WTC11 (cell line): ENCODE results near the gene FGA.

Experiments used
- CREB1 ChIP-seq: sonication (generic); formaldehyde crosslinking; IDR thresholded peaks from 2 replicates; pipeline ENCODE4 v1.8.0; 2023; ENCODE audit warnings: mild to moderate bottlenecking, missing genetic modification reagents
- CTCF ChIP-seq: fragments of 200-600 bp; IDR thresholded peaks from 2 replicates; pipeline ENCODE4 v1.8.0; 2022; ENCODE audit warnings: antibody characterized with exemption

GRCh38 chr4:154564311-154564710 lies 26.2 kb downstream of the FGA start:
- TF ChIP-seq CTCF, result no peak
- no peak for TF ChIP-seq CREB1
